NCI-H1694 (cell line): ENCODE results near the gene RBMS1.
"Not testable (repeated sequence)": the region's sequence is repeated elsewhere in the genome, so short reads cannot be mapped to it uniquely, and the experiment has no call there.

Experiments
- DNase-seq: peaks from one replicate; lab custom pipeline; 2025; lab: John Stamatoyannopoulos, UW

RBMS1 gene

GRCh38 chr2:160501370-160501769 is 7.8 kb upstream of the RBMS1 start:
- no peak for DNase-seq

GRCh38 chr2:160499865-160500264 is 6.3 kb upstream of the RBMS1 start:
- DNase-seq: no peak

GRCh38 chr2:160498137-160498536 is 4.5 kb upstream of the RBMS1 start:
- DNase-seq: no peak

GRCh38 chr2:160494201-160494644 is 616 bp upstream of the RBMS1 start:
- no peak for DNase-seq

GRCh38 chr2:160492401-160493226 is 993 bp downstream of the RBMS1 start:
- no peak for DNase-seq

GRCh38 chr2:160491911-160492371 is 1.7 kb downstream of the RBMS1 start:
- DNase-seq: no peak

GRCh38 chr2:160490733-160491685 is 2.6 kb downstream of the RBMS1 start:
- DNase-seq: no peak

- DNase-seq: no peak
These were observed 4.5 kb downstream of the RBMS1 start for GRCh38 chr2:160489111-160489510.

GRCh38 chr2:160488289-160488688 is 5.3 kb downstream of the RBMS1 start:
- not testable (repeated sequence) for DNase-seq

GRCh38 chr2:160486341-160486740 is 7.3 kb downstream of the RBMS1 start:
- no peak for DNase-seq

GRCh38 chr2:160484859-160485520 is 8.6 kb downstream of the RBMS1 start:
- DNase-seq: no peak

- no peak for DNase-seq
These were observed 10.9 kb downstream of the RBMS1 start for GRCh38 chr2:160482673-160483072.

GRCh38 chr2:160479269-160479668 is 14.3 kb downstream of the RBMS1 start:
- no peak for DNase-seq

GRCh38 chr2:160478660-160479059 is 14.9 kb downstream of the RBMS1 start:
- no peak for DNase-seq

GRCh38 chr2:160477032-160477431 is 16.6 kb downstream of the RBMS1 start:
- DNase-seq: no peak

GRCh38 chr2:160474891-160475787 is 18.5 kb downstream of the RBMS1 start:
- no peak for DNase-seq

- DNase-seq: no peak
These were observed 19.3 kb downstream of the RBMS1 start for GRCh38 chr2:160474319-160474645.

- DNase-seq: no peak
These were observed 19.9 kb downstream of the RBMS1 start for GRCh38 chr2:160473468-160474318.

- no peak for DNase-seq
These were observed 20.8 kb downstream of the RBMS1 start for GRCh38 chr2:160472839-160473251.

GRCh38 chr2:160471950-160472349 is 21.7 kb downstream of the RBMS1 start:
- DNase-seq: no peak
